Panc1 (cell line): ENCODE data around the gene STRA6. TPM values are rescaled to one million over a fixed set of nuclear protein-coding genes. Genes with fewer than 3 reads are reported as not detected.

Experiments used
- ATAC-seq: fragments of 200-7000 bp; cut with Tn5 transposase; 2 replicates; pipeline ENCODE4 v1.9.1; 2020; ENCODE audit warnings: mild to moderate bottlenecking, moderate library complexity
- BruUV-seq: library from RNA; stranded (reverse); fragments of 400-500 nt; replicated peaks from 2 replicates; lab custom pipeline; 2021; lab: Mats Ljungman, UMichigan
- CTCF ChIA-PET: fragments of 300-600 bp; sonication (Branson Sonifier 250); formaldehyde crosslinking; loops from one replicate; lab custom pipeline; 2022; ENCODE audit warnings: antibody characterized with exemption; lab: Charles Lee
- POLR2A ChIA-PET: fragments of 300-600 bp; sonication (Branson Sonifier 250); formaldehyde crosslinking; loops from one replicate; lab custom pipeline; 2022; ENCODE audit warnings: antibody characterized with exemption; lab: Charles Lee
- DNase-seq: peaks from one replicate; pipeline ENCODE4 v3.0.0-alpha.2; 2010; ENCODE audit warnings: low read depth, low spot score
- H3K27ac ChIP-seq: 2 replicates; pipeline ENCODE4 v1.5.1; 2011; ENCODE audit warnings: mild to moderate bottlenecking, low read length, inconsistent platforms
- H3K27me3 ChIP-seq: fragments of 200-500 bp; sonication (Bioruptor generic); 2 replicates; pipeline ENCODE4 v1.6.0; 2014; ENCODE audit warnings: low read length, inconsistent platforms; ENCODE audit not compliant: control insufficient read depth, insufficient read depth
- H3K36me3 ChIP-seq: fragments of 200-500 bp; sonication (Bioruptor generic); 2 replicates; pipeline ENCODE4 v1.5.1; 2014; ENCODE audit warnings: inconsistent platforms, mild to moderate bottlenecking, low read length, moderate library complexity; ENCODE audit not compliant: control insufficient read depth, insufficient read depth
- H3K4me1 ChIP-seq: 2 replicates; pipeline ENCODE4 v1.5.1; 2011; ENCODE audit warnings: inconsistent platforms, mild to moderate bottlenecking, low read length, moderate library complexity; ENCODE audit not compliant: control insufficient read depth, insufficient read depth
- H3K4me3 ChIP-seq, 2 experiments: 2 replicates each; pipeline ENCODE4 v1.5.1; 2011 to 2012; ENCODE audit warnings: low read depth in 2 of 2, low read length in 2 of 2, mild to moderate bottlenecking in 2 of 2, inconsistent platforms in 1 of 2, moderate library complexity in 1 of 2
- H3K9me3 ChIP-seq: fragments of 200-500 bp; sonication (Bioruptor generic); 2 replicates; pipeline ENCODE4 v1.5.1; 2014; ENCODE audit warnings: low read depth, mild to moderate bottlenecking, inconsistent platforms, low read length, moderate library complexity; ENCODE audit not compliant: control insufficient read depth, insufficient read depth
- CTCF ChIP-seq: fragments of 450-650 bp; IDR thresholded peaks from 2 replicates; pipeline ENCODE4 v1.5.1; 2017; ENCODE audit warnings: mild to moderate bottlenecking
- POLR2AphosphoS5 ChIP-seq: IDR thresholded peaks from 2 replicates; pipeline ENCODE4 v1.6.1; 2012; ENCODE audit warnings: mild to moderate bottlenecking, low read depth, low read length, moderate library complexity
- SIN3A ChIP-seq: IDR thresholded peaks from 2 replicates; pipeline ENCODE4 v1.6.1; 2012; ENCODE audit warnings: low read depth, mild to moderate bottlenecking, low read length, moderate library complexity, borderline replicate concordance; ENCODE audit not compliant: insufficient read depth
- TCF7L2 ChIP-seq: IDR thresholded peaks from 2 replicates; pipeline ENCODE4 v1.6.1; 2011; ENCODE audit warnings: mild to moderate bottlenecking, low read depth, low read length, inconsistent platforms
- in situ Hi-C: cut with HindIII; loops from 2 replicates; pipeline ENCODE4 v1.10.0; 2016; ENCODE audit warnings: low sequenced_read_pairs, low pct_unique_long_range_greater_than_20kb
- intact Hi-C: fragments of 100-400 bp; cut with micrococcal nuclease; formaldehyde crosslinking; loops from one replicate; pipeline ENCODE4 v1.10.0; 2022; ENCODE audit not compliant: unreplicated experiment
- total RNA-seq: library from RNA; stranded (reverse); gene quantifications from one replicate; pipeline ENCODE4 v1.2.1, GENCODE V29; 2021; ENCODE audit not compliant: unreplicated experiment
- TF ChIP-seq, protein P1 (sequence below), 2 experiments: IDR thresholded peaks; 2 replicates each; pipeline ENCODE4 v1.6.1; 2011 to 2012; ENCODE audit warnings: low read depth in 2 of 2, control low read depth in 1 of 2, low read length in 1 of 2, mild to moderate bottlenecking in 1 of 2, moderate library complexity in 1 of 2; ENCODE audit not compliant: insufficient read depth in 1 of 2

STRA6 gene
- total RNA-seq, 1 experiment from 2014 or later: 1.1 TPM

GRCh38 chr15:74175271-74176191 lies 27.1 kb downstream of the STRA6 start:
- intact Hi-C loops (no loop called here), in situ Hi-C loops (no loop called here)
- H3K27ac ChIP-seq: no peak overlapping the region
- ChIA-PET CTCF (interaction anchor here (0.9 kb wide), 1 partner anchor 132 kb away, joined by 3 read pairs; no protein-coding TSS in a partner anchor), POLR2A (no interaction called here)
- TF ChIP-seq SIN3A (no peak), POLR2AphosphoS5 (no peak), TCF7L2 (no peak), CTCF (no peak)
- TF ChIP-seq, protein P1, sequence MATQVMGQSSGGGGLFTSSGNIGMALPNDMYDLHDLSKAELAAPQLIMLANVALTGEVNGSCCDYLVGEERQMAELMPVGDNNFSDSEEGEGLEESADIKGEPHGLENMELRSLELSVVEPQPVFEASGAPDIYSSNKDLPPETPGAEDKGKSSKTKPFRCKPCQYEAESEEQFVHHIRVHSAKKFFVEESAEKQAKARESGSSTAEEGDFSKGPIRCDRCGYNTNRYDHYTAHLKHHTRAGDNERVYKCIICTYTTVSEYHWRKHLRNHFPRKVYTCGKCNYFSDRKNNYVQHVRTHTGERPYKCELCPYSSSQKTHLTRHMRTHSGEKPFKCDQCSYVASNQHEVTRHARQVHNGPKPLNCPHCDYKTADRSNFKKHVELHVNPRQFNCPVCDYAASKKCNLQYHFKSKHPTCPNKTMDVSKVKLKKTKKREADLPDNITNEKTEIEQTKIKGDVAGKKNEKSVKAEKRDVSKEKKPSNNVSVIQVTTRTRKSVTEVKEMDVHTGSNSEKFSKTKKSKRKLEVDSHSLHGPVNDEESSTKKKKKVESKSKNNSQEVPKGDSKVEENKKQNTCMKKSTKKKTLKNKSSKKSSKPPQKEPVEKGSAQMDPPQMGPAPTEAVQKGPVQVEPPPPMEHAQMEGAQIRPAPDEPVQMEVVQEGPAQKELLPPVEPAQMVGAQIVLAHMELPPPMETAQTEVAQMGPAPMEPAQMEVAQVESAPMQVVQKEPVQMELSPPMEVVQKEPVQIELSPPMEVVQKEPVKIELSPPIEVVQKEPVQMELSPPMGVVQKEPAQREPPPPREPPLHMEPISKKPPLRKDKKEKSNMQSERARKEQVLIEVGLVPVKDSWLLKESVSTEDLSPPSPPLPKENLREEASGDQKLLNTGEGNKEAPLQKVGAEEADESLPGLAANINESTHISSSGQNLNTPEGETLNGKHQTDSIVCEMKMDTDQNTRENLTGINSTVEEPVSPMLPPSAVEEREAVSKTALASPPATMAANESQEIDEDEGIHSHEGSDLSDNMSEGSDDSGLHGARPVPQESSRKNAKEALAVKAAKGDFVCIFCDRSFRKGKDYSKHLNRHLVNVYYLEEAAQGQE (IDR thresholded peaks at IDR 0.05; ENCODE audit: insufficient read depth in 1 of 2, low read depth in 2 of 2, low read length in 1 of 2): no peak
- ATAC-seq (no peak), DNase-seq (no peak)
- H3K4me1 ChIP-seq: peaks cover 13% of the 10 kb centered on the region
- H3K36me3 ChIP-seq: no peaks in the 10 kb centered on the region
- H3K9me3 ChIP-seq: no peaks in the 10 kb centered on the region
- no TSS peak for BruUV-seq
- no peak overlapping the region for H3K4me3 ChIP-seq
- H3K27me3 ChIP-seq: no peaks in the 10 kb centered on the region

DNA sequence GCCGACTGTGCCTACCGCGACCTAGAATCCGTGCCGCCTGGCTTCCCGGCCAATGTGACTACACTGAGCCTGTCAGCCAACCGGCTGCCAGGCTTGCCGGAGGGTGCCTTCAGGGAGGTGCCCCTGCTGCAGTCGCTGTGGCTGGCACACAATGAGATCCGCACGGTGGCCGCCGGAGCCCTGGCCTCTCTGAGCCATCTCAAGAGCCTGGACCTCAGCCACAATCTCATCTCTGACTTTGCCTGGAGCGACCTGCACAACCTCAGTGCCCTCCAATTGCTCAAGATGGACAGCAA lies 27.7 kb downstream of the STRA6 start:
- no TSS peak for BruUV-seq
- in situ Hi-C loops (no loop called here), intact Hi-C loops (no loop called here)
- ChIA-PET POLR2A (no interaction called here), CTCF (interaction anchor here (0.9 kb wide), 1 partner anchor 133 kb away, joined by 3 read pairs; no protein-coding TSS in a partner anchor)
- Histone ChIP-seq H3K27me3 (no peaks in the 10 kb centered on the region), H3K4me1 (peaks cover 9% of the 10 kb centered on the region), H3K9me3 (no peaks in the 10 kb centered on the region), H3K36me3 (no peaks in the 10 kb centered on the region), H3K27ac (no peak overlapping the region), H3K4me3 (no peak overlapping the region)
- TF ChIP-seq SIN3A (no peak), POLR2AphosphoS5 (no peak), CTCF (no peak), TCF7L2 (no peak)
- TF ChIP-seq, protein P1 (IDR thresholded peaks at IDR 0.05; ENCODE audit: insufficient read depth in 1 of 2, low read depth in 2 of 2, low read length in 1 of 2): no peak
- no peak for DNase-seq
- no peak for ATAC-seq
